HTR-8/SVneo (cell line): ENCODE data around the gene AFF3.

Experiments used
- DNase-seq: peaks from one replicate; pipeline ENCODE4 v3.0.0; 2011; ENCODE audit warnings: low spot score, mixed read lengths; ENCODE audit not compliant: insufficient read length
- FAIRE-seq: peaks from 2 replicates; lab custom pipeline; 2011; peaks lifted over from hg19 to GRCh38; lab: Jason Lieb, UNC

AFF3 gene

DNA sequence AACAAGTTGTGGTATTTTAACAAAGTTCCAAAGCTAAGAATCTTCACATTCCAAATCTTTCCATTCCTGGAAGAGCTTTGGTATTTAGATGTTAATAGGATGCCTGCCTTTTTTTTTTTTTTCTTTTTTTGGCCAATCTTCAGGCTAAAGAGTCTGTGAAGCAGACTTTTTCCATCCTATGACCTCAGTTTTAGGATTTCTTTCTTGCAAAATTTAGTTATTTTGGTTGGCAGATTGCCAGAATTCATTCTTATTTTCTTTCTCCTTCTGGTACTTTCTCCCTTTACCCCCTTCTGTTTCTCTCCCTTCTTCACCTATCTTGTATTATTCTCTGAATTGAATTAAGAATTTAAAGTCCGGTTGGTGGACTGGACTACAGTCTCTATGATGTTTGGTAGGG lies 434.8 kb downstream of the AFF3 start:
- DNase-seq, result no peak
- FAIRE-seq, result no peak

DNA sequence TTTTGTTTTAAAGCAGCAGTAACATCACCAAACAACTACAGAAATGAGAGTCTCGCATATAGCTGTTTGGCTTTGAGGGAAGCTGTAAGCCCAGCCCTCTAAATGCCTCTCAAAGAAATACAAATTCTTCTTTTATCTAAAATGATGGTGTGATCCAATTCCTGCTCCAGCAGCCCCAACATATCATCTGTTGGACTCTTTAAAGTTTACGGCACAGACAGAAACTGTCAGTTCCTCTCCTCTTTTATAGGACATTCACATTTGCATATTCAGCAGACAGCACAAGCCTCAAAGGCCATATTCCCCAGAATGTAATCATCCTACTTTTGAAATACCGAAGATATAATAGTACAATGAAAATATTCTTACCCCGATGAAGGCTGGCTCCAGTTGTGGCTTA lies 435.7 kb downstream of the AFF3 start:
- DNase-seq (no peak), FAIRE-seq (no peak)

DNA sequence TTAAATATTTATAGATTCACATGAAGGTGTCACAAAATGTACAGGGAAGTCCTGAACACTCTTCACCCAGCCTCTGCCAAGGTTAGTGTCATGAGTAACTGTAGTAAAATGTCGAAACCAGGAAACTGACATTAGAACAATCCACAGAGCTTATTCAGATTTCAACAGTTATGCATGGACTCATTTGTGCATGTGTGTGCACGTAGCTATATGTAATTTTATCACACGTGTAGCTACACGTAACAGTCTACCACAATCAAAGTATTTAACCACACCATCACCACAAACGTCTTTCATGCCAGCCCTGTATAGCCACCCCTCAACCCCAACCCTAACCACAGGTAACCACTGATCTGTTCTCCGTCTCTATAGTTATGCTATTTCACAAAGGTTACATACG lies 440.9 kb downstream of the AFF3 start:
- FAIRE-seq, result no peak
- DNase-seq, result no peak

DNA sequence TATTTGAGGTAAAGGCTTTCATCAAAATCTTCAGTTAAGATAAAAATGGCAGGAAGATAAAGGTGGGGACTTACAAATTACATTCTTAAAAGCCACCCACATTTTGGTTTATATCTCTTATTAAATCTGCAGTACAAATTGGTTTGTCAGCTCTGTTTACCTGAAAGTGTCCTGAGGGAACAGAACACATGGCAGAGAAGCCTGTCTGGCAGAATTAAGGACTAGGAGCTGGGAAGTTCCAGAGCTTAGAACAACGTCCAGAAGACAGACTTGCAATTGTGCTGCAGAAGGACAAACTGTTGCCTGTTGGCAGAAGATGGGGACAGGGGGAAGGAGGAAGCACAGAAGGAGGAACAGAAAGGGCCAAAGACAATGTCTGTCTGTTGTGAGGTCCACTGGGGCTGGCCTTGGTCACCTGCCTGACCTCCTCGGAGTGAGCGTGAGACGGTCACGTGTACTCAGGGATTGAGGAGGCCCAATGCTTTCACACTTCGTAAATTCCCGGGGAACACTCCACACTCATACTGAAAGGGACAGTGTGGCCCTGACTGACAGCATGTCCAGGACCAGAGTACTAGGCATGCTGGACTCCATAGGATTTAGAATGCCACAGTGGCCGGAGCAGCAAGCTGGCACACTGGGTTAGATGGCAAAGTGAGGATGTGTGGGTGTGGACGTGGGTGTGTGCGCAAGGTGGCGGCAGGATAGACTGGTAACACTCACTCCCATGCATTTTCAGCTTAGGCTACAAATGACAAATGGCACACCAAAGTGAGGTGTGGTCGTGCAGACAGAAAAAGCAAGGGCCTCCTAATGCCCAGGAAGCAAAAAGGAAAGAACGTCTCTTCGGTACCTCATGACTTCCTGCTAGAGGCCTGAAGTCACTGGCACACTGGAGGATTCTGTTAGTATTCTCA lies 441.6 kb downstream of the AFF3 start:
- FAIRE-seq (no peak), DNase-seq (no peak)

DNA sequence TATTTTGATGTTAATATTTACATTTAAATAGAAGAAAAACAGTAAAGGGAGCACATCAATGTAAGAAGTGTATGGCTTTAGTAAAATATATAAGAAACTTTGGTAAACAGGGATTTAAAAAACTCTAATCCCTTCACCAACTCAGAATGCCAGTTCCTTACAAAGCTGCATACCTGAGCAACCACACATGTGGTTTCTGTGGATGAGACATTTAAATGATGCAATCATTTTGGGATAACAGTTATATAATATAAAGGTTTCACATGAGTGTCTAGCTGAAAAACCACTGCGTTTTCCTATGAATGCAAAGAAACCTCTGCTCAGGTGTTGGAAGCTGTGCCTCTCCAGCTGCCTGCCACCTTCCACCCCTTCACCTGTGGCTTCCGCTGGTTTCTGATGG lies 443.5 kb downstream of the AFF3 start:
- no peak for DNase-seq
- no peak for FAIRE-seq

DNA sequence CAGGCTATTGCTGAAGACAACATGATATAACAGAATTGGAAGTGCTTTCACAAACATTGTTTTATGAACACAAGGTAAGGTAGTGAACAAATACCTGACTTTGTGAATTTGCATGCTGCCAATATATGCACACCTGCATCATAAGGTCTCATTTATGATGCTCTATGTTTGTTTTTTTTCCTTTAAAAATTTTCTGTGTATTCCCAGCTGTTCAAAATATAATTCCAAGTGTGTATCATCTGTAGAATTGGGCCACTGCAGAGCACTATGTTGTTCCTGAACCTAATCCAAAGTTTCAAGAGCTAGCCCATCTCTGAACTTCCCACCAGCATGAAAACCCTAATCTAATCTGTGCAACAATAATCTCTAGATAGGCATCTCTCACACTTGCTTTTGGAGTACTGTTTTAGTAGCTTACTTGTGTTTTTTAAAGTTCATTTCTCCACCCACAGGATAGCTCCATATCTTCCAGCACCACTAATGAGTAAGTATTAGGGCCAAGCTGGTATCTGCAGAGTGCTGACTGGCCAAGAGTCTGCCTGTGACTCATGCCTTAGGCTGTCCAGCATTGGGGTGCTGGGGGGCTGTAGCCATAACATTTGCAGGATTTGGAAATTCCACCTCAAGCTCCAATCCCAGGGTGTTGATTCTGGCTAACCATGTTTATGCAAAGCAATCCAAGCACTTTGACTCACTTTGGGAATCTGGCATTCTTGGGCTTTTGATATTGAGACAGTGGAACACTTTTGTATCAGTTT lies 444.4 kb downstream of the AFF3 start:
- FAIRE-seq, result no peak
- DNase-seq, result no peak

DNA sequence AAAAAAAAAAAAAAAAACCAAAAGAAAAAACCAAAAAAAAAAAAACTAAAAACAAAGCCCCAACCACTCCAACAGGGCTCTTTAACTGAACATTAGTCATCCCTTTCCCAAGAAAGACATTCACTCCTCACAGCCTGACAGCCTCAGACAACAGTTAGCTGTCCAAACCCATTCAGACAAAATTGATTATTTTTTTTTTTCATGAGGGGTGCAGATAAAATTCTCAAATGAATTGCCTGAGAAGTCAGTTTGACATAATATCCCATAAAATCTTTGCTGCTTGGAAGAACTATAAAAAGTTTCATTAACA lies 446.5 kb downstream of the AFF3 start:
- no peak for DNase-seq
- no peak for FAIRE-seq

DNA sequence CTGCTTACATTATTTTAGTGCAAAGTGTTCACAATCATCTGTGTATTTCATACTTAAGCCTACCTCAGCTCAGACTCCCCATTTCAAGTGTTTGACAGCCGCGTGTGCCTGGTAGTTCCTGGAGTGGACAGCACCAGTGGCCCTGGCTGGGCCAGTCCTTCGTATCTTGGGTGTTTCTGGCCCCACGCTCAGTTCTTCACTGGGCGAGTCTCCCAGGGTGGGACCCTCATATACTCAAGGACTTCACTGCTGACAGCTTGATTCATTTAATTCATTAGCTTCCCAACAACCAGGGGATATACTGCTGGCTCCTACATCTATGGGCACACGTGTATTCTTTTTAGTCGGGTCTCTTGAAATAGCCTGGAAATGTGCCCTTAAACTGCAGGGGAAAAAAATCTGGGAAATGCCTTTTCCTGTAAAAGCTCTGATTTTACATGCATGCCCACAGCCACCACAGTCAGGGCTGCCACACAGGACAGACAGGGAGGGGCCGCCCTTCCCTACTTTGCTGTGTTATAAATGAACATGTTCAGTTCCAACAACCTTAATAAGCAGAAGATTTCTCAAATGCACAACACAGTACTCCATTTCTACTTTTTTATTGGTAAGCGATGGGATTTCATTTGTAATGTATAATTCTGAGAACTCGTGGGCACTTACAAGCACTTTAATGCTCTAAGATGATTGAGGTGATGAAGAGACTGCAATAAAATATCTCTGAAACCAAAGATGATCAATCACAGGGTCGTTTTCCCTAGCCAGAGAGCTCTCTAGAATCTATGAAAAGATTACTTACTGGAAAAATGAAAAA lies 447.1 kb downstream of the AFF3 start:
- FAIRE-seq, result no peak

DNA sequence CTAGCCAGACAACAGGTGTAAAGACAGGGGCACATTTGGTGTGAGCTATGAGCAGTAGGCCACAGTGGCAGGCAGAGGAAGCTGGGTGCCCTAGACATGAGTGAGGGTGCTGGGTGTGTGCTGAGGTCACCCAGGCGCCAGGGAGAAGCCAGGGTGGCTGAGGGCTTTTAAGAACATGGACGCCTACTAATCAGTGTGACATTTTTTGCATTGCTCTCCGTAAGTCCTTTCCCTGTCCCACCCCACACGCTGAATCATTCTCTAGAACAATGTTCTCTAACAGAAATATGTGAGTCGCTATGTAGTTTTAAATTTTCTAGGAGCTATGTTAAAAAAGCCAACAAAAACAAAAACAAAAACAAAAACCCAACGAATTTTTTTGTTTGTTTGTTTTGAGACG lies 448.1 kb downstream of the AFF3 start:
- DNase-seq (no peak), FAIRE-seq (no peak)

More for the DNA sequence above, 447.1 kb downstream of the AFF3 start:
- DNase-seq, result no peak

DNA sequence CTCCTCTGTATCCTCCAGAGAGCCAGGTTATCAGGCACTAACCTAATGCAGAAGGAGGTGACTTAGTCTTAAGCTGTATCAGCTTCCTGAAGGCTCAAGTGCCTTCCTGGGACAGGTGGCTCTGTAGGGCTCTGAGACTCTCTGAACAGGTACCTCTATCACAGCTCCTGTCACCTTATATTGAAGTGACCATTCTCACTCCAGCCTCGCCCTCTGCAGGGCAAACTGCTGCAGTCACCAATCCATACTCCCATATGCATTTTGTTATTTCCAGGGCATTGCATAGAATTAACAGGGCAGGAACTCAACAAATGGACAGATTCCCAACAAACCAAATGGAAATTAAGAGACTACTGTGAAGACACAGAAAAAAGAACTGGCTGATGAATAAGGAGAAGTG lies 449.6 kb downstream of the AFF3 start:
- FAIRE-seq (no peak), DNase-seq (no peak)

DNA sequence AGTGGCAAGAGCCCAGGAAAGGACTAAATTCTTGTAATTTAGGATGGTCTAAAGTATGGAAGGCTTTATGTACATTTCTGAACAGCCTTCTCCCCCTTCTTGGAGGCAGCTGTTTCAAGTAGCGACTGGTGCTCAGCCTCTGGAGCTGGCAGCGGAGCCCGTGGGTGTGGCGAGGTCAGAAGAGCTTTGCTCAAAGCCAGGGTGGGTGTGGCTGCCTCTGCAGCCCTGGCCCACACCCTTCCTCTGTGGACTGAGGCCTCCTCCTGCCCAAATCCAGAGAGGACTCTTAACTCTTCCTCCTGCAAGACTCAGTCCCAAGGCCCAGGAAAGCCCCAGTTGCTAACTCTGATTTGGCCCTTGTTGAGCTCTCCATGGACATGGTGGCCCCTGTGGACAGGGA lies 450.5 kb downstream of the AFF3 start:
- no peak for FAIRE-seq
- no peak for DNase-seq

DNA sequence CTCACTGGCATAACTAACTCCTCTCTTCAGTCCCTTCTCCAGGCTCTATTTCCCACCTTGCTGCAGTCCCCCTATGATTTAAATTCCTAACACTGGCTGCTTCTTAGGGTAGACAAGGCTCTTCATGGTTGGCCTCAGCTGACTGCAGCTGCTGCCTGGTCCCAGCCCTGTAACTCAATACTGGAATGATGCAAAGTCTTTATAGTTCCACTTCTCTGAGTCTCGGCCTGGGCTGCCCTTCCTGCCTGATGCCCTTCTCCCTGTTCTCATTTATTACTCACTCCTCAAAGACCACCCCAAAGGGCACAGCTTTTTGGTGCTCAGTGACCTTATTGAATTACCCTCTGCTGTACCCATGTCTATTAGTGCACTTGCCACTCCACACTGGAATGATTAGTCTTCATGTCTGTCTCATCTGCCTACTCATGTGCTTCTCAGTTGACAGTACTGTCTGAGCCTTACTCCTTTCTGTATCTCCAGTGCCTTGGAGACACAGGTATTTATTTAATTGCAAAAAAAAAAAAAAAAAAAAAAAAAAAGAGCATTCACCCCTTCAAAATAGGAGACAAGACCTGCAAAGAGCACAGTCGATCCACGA lies 453.1 kb downstream of the AFF3 start:
- no peak for DNase-seq
- FAIRE-seq, result no peak

DNA sequence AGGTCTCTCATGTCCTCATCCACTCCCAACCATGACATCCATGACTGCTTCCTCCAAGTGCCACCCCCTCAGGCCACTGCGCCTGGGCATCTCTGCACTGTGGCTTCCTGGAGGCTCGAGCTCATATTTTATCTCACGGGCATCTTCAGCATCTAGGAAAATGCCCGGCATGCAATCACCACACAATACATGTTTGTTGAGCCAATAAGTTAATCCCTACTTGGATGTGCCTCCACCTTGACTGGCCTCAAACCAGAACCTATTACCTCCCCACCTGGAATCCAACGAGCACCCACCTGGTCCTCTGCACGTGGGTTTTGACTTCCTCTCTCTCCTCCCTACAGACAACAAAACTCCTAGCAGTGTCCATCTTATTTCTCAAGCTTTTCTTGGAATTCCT lies 453.7 kb downstream of the AFF3 start:
- FAIRE-seq (no peak), DNase-seq (no peak)

DNA sequence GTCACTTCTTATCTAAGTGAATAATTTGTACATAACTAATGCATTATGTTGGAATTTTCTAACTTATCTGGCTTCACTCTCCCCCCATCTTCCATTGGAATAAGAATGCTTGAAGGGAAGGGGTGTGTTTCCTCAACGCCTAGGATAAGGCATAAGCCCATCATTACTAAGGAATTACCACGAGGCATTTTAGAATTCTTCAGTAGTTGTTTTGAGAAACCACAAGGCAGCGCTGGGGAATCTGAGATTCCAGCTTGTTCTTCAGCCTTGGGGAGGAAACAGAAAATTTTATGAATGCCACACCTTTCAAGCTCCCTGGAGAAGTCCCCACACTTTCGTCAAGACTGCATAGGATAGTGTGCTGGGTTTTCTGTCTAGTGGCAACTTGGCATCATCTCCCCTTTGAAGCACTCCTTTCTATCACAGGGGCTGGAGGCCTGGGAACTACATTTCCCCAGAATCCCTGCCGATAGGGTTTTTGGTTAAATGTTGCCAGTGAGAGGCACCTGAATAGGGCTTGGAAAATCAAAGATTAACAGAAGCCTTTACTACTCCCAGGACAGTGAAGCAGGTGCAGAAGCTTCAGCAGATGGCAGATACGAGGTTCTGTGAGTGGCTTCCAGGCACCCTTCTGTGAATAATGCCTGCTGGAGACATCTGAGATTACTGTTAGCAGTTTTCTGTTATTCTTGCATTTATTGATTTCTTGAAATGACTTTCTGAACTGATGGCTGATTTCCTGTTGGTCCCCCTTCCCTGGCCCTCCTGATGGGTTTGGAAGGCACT lies 459.9 kb downstream of the AFF3 start:
- DNase-seq (no peak), FAIRE-seq (no peak)

DNA sequence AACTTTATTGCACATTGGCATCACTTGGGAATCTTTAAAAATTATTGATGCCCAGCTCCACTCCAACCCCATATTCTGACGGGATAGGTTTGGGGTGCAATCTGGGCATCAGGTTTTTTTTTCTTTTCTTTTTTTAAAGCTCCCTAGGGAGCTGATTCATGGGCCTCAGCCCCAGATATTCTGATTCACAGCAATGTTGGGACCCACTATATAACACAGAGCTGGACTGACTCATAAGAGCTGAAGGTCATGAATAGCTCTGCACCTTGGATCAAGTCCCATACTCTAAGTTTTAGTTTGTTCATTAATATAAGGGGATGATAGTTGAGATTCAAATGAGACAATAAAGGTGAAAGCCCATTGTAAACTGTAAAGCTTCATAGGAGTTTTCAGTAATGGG lies 461.4 kb downstream of the AFF3 start:
- DNase-seq (no peak), FAIRE-seq (no peak)

DNA sequence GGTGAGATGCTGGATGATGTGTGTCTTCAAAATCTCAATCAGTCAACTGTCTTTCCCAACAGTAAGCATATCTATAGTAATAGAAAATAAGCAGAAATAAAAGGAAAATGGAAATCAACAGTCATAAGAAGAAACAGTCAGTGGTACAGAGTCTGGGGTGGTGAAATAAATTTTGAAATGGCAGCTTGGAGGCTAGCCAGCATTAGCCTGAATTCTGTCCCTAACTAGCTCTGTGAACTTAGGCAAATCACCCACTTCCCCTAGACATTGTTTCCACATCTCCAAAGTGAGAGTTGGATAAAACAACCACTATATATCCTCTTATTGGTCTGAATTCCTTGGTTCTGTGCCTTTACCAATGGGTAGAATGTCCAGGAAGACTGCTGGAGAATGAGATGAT lies 462.9 kb downstream of the AFF3 start:
- DNase-seq (no peak), FAIRE-seq (no peak)

DNA sequence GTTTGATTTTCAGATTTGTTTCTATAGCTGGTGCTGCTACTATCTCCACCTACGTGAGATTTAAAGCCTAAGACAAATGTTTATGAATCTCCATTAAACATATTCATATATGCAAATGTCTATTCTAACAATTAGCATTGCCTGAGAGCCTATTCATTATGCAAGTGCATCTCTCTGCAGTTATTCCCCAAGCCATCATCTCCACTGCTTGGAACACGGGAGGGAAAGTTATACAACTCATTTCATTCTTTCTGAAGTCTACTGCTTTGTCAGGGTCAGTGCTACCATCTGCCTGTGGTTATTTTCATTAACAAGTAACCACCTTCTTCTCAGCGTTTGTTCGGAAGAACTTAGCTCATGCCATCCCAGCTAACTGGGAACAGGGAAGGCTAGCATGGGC lies 463.8 kb downstream of the AFF3 start:
- FAIRE-seq, result no peak

DNA sequence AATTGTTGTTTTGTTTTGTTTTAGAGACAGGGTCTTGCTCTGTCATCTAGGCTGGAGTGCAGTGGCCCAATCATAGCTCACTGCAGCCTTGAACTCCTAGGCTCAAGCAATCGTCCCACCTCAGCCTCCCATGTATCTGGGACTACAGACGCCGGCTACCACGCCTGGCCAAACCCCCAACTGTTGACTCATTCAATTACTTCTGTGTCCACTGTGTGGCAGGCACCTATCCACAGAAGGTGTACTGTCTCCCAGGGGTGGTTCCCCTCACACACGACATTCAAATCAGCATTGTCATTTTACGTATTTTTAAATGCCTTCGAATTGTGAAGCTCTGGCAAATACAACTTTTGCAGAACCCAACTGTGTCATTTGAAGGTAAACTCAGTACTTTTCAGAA lies 464.6 kb downstream of the AFF3 start:
- FAIRE-seq (no peak), DNase-seq (no peak)

More for the DNA sequence above, 463.8 kb downstream of the AFF3 start:
- DNase-seq, result no peak

DNA sequence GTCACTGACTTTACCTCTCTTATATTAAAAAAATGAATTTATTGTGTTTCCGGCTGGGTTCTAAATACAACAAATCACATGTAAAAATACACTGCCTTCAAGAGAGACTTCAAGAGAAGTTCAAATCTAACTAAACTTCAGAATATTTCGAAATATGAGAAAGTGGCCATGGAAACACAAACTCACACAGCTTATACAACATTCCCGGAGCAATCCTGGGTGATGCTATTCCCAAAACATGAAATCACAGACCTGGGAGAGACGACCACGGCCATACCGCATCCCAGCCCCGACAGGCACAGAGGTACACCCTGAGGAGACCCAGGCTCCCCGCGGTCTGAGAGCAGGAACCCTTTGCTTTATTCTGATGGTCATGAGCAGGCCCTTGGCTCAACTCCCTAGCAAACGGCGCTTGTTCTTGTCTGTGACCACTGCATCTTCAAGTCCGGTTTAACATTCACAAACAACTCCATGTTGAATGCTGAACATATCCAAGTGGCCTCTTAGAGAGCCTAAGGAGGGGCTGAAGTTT lies 467.2 kb downstream of the AFF3 start:
- FAIRE-seq (no peak), DNase-seq (no peak)
